Ovary (tissue), 3 donors: Measurements from ENCODE around the gene SLC7A7.
"Not testable (repeated sequence)": the region's sequence is repeated elsewhere in the genome, so short reads cannot be mapped to it uniquely, and the experiment has no call there.

ENCODE experiments used
- CTCF ChIP-seq, 3 donors: fragments of 450-650 bp in 2 of 3; fragments of 200-600 bp in 1 of 3; IDR thresholded peaks; one replicate each; pipeline versions ENCODE4 v1.5.1 to v1.8.0; 2016 to 2022; ENCODE audit warnings: antibody characterized with exemption in 3 of 3, mild to moderate bottlenecking in 1 of 3
- EP300 ChIP-seq: sonication (generic); formaldehyde crosslinking; IDR thresholded peaks from one replicate; pipeline ENCODE4 v1.6.1; 2017; ENCODE audit warnings: antibody characterized with exemption
- donor health status: DM: no; HTN: no; CAD: no.

DNA sequence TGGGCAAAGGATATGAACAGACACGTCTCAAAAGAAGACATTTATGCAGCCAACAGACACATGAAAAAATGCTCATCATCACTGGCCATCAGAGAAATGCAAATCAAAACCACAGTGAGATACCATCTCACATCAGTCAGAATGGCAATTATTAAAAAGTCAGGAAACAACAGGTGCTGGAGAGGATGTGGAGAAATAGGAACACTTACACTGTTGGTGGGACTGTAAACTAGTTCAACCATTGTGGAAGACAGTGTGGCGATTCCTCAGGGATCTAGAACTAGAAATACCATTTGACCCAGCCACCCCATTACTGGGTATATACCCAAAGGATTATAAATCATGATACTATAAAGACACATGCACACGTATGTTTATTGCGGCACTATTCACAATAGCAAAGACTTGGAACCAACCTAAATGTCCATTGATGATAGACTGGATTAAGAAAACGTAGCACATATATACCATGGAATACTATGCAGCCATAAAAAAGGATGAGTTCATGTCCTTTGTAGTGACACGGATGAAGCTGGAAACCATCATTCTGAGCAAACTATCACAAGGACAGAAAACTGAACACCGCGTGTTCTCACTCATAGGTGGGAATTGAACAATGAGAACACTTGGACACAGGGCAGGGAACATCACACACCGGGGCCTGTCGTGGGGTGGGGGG lies 57.1 kb downstream of the SLC7A7 start:
- TF ChIP-seq CTCF (IDR thresholded peaks at IDR 0.05); EP300: not testable (repeated sequence)
